Activated T-cell treated with anti-CD3 and anti-CD28 coated beads for 24 hours (primary cell): Measurements from ENCODE around the gene GALNT11.

Experiments used
- DNase-seq: peaks from one replicate; pipeline ENCODE4 v3.0.0-alpha.2; 2020; ENCODE audit warnings: low read depth

GALNT11 gene

GRCh38 chr7:152117356-152117755 is 91.9 kb downstream of the GALNT11 start:
- DNase-seq, result no peak

GRCh38 chr7:152120210-152120609 is 94.7 kb downstream of the GALNT11 start:
- no peak for DNase-seq

GRCh38 chr7:152120776-152121175 is 95.3 kb downstream of the GALNT11 start:
- DNase-seq, result no peak

- no peak for DNase-seq
Observed at GRCh38 chr7:152121432-152121831, 96.0 kb downstream of the GALNT11 start.

- DNase-seq, result no peak
Observed at GRCh38 chr7:152122540-152122939, 97.1 kb downstream of the GALNT11 start.

GRCh38 chr7:152126741-152127140 is 101.3 kb downstream of the GALNT11 start:
- DNase-seq, result no peak

GRCh38 chr7:152127229-152127628 is 101.8 kb downstream of the GALNT11 start:
- no peak for DNase-seq

- no peak for DNase-seq
Observed at GRCh38 chr7:152128252-152128651, 102.8 kb downstream of the GALNT11 start.

- no peak for DNase-seq
Observed at GRCh38 chr7:152128741-152129461, 103.4 kb downstream of the GALNT11 start.

GRCh38 chr7:152129682-152130081 is 104.2 kb downstream of the GALNT11 start:
- DNase-seq, result no peak

GRCh38 chr7:152130658-152131590 is 105.5 kb downstream of the GALNT11 start:
- no peak for DNase-seq

GRCh38 chr7:152131981-152132494 is 106.6 kb downstream of the GALNT11 start:
- no peak for DNase-seq

- no peak for DNase-seq
Observed at GRCh38 chr7:152132812-152133211, 107.3 kb downstream of the GALNT11 start.

- DNase-seq, result no peak
Observed at GRCh38 chr7:152133804-152134203, 108.3 kb downstream of the GALNT11 start.

GRCh38 chr7:152136686-152137085 is 111.2 kb downstream of the GALNT11 start:
- no peak for DNase-seq

- DNase-seq, result no peak
Observed at GRCh38 chr7:152137476-152138025, 112.1 kb downstream of the GALNT11 start.

GRCh38 chr7:152140067-152140466 is 114.6 kb downstream of the GALNT11 start:
- no peak for DNase-seq

GRCh38 chr7:152140560-152140959 is 115.1 kb downstream of the GALNT11 start:
- DNase-seq, result no peak

- no peak for DNase-seq
Observed at GRCh38 chr7:152142976-152143595, 117.6 kb downstream of the GALNT11 start.

GRCh38 chr7:152144557-152145245 is 119.2 kb downstream of the GALNT11 start:
- DNase-seq, result no peak

GRCh38 chr7:152145853-152146466 is 120.5 kb downstream of the GALNT11 start:
- no peak for DNase-seq
